Tibial nerve (tissue), 4 donors: Measurements from ENCODE around the gene TDRKH.

Experiments
- EP300 ChIP-seq, 2 donors: sonication (generic); formaldehyde crosslinking; IDR thresholded peaks; one replicate each; pipeline ENCODE4 v1.6.1; 2017; ENCODE audit warnings: antibody characterized with exemption in 2 of 2, mild to moderate bottlenecking in 1 of 2
- POLR2A ChIP-seq, 2 donors: fragments of 450-650 bp; IDR thresholded peaks; one replicate each; pipeline ENCODE4 v1.6.1; 2017; ENCODE audit warnings: antibody characterized with exemption in 2 of 2, mild to moderate bottlenecking in 2 of 2, moderate library complexity in 2 of 2
- TF ChIP-seq, protein P1 (sequence below), 5 experiments: fragments of 200-600 bp in 3 of 5; fragments of 450-650 bp in 2 of 5; sonication (generic) in 3 of 5; IDR thresholded peaks; one replicate each; pipeline ENCODE4 v1.5.1; 2016 to 2019; ENCODE audit warnings: antibody characterized with exemption in 5 of 5, mild to moderate bottlenecking in 3 of 5, moderate library complexity in 2 of 5

DNA sequence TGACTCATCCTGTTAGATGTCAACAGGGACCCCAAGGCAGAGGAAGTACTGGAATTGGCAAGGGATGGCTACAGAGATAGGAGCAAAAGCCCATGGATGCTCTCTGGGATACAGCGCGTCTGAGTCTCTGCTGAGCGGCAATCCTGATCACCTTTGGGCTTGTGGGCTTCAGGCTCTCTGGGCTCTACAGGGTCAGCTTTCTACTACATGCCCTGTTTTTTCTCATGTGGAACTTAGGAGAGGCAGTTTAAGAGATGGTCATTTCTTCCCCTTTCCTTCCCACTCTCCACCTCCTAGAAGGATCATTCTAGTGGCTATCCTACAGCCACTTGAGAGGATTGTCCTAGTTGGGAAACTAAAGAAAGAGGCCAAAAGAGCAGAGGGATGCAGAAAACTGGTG is 13.6 kb upstream of the TDRKH start:
- TF ChIP-seq POLR2A (IDR thresholded peaks at IDR 0.05), result no peak
- TF ChIP-seq, protein P1, sequence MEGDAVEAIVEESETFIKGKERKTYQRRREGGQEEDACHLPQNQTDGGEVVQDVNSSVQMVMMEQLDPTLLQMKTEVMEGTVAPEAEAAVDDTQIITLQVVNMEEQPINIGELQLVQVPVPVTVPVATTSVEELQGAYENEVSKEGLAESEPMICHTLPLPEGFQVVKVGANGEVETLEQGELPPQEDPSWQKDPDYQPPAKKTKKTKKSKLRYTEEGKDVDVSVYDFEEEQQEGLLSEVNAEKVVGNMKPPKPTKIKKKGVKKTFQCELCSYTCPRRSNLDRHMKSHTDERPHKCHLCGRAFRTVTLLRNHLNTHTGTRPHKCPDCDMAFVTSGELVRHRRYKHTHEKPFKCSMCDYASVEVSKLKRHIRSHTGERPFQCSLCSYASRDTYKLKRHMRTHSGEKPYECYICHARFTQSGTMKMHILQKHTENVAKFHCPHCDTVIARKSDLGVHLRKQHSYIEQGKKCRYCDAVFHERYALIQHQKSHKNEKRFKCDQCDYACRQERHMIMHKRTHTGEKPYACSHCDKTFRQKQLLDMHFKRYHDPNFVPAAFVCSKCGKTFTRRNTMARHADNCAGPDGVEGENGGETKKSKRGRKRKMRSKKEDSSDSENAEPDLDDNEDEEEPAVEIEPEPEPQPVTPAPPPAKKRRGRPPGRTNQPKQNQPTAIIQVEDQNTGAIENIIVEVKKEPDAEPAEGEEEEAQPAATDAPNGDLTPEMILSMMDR (IDR thresholded peaks at IDR 0.05), result no peak
- TF ChIP-seq EP300 (IDR thresholded peaks at IDR 0.05), result no peak
